IMR-90 (cell line): Measurements from ENCODE around the gene ITGA3.

Source experiments
- BHLHE40 ChIP-seq: fragments of 150-350 bp; IDR thresholded peaks from 2 replicates; pipeline ENCODE4 v1.6.1; 2016; ENCODE audit warnings: mild to moderate bottlenecking, low read depth, low read length
- CEBPB ChIP-seq: IDR thresholded peaks from 2 replicates; pipeline ENCODE4 v1.6.1; 2012; ENCODE audit warnings: low read depth, low read length, improper control_type of control experiment
- CHD1 ChIP-seq: IDR thresholded peaks from 2 replicates; pipeline ENCODE4 v1.6.1; 2012; ENCODE audit warnings: low read depth, low read length, improper control_type of control experiment
- CTCF ChIP-seq: conservative IDR thresholded peaks from 2 replicates; pipeline ENCODE4 v1.5.1; 2012; ENCODE audit warnings: mild to moderate bottlenecking, low read depth, low read length, improper control_type of control experiment
- ELK1 ChIP-seq: fragments of 150-350 bp; IDR thresholded peaks from 2 replicates; pipeline ENCODE4 v1.6.1; 2016; ENCODE audit warnings: low read depth, mild to moderate bottlenecking, low read length, moderate library complexity, borderline replicate concordance
- FOS ChIP-seq: fragments of 150-350 bp; IDR thresholded peaks from 2 replicates; pipeline ENCODE4 v1.6.1; 2016; ENCODE audit warnings: low read depth, low read length
- MAFK ChIP-seq: IDR thresholded peaks from 2 replicates; pipeline ENCODE4 v1.6.1; 2012; ENCODE audit warnings: low read depth, low read length, improper control_type of control experiment
- MXI1 ChIP-seq: IDR thresholded peaks from 2 replicates; pipeline ENCODE4 v1.6.1; 2012; ENCODE audit warnings: low read depth, mild to moderate bottlenecking, low read length, moderate library complexity, borderline replicate concordance
- NFE2L2 ChIP-seq: fragments of 150-350 bp; IDR thresholded peaks from 2 replicates; pipeline ENCODE4 v1.6.1; 2016; ENCODE audit warnings: low read depth, mild to moderate bottlenecking, low read length
- POLR2A ChIP-seq: IDR thresholded peaks from 2 replicates; pipeline ENCODE4 v1.6.1; 2012; ENCODE audit warnings: mild to moderate bottlenecking, low read depth, low read length
- RAD21 ChIP-seq: IDR thresholded peaks from 2 replicates; pipeline ENCODE4 v1.6.1; 2012; ENCODE audit warnings: low read length, improper control_type of control experiment
- RFX5 ChIP-seq: IDR thresholded peaks from 2 replicates; pipeline ENCODE4 v1.8.0; 2012; ENCODE audit warnings: low read depth, mild to moderate bottlenecking, low read length, moderate library complexity
- SMC3 ChIP-seq: fragments of 150-350 bp; IDR thresholded peaks from 2 replicates; pipeline ENCODE4 v1.6.1; 2016; ENCODE audit warnings: low read depth, mild to moderate bottlenecking, antibody characterized with exemption, low read length, moderate library complexity
- TF ChIP-seq, protein P1 (sequence below): fragments of 150-350 bp; IDR thresholded peaks from 2 replicates; pipeline ENCODE4 v1.6.1; 2017; ENCODE audit warnings: mild to moderate bottlenecking, antibody characterized with exemption, low read length, low read depth

DNA sequence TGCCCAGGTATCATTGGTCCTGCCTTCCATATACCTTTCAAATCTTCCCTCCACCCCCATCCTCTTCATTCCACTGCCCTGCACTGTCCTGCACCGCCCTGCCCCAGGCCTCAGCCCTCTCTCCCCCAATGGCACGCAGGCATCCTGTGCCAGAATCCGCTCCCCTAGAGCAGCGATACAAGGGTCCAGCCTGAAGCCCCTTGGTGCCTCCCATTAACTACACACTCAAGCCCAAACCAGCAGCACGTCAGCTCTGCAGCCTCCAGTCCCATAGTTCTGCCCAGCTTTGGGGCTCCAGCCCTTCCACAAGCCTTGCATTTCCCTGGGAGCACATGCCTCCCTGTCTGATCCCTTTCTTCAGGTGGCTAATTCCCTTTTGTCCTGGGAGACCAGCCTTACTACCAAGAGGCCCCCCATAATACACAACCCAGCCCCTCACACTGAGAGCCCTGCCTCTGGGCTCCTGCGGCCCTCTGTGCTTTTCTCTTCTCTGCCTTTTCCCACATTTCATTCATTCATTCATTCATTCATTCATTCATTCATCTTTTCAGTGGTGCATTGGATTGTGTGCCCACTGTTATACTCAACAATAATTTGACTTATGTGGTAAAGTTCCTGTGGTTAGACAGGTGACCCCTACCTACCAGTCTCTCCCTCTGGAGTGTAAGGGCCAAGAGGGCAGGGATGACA lies 34.1 kb upstream of the ITGA3 start:
- TF ChIP-seq POLR2A (no peak), MXI1 (no peak), CTCF (no peak), RAD21 (no peak), ELK1 (no peak), BHLHE40 (no peak), CEBPB (no peak), RFX5 (no peak), SMC3 (no peak), MAFK (no peak), NFE2L2 (no peak), CHD1 (no peak), FOS (no peak)
- TF ChIP-seq, protein P1, sequence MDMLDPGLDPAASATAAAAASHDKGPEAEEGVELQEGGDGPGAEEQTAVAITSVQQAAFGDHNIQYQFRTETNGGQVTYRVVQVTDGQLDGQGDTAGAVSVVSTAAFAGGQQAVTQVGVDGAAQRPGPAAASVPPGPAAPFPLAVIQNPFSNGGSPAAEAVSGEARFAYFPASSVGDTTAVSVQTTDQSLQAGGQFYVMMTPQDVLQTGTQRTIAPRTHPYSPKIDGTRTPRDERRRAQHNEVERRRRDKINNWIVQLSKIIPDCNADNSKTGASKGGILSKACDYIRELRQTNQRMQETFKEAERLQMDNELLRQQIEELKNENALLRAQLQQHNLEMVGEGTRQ: no peak
